Measurements from ENCODE around the gene ZNF574.

DNA sequence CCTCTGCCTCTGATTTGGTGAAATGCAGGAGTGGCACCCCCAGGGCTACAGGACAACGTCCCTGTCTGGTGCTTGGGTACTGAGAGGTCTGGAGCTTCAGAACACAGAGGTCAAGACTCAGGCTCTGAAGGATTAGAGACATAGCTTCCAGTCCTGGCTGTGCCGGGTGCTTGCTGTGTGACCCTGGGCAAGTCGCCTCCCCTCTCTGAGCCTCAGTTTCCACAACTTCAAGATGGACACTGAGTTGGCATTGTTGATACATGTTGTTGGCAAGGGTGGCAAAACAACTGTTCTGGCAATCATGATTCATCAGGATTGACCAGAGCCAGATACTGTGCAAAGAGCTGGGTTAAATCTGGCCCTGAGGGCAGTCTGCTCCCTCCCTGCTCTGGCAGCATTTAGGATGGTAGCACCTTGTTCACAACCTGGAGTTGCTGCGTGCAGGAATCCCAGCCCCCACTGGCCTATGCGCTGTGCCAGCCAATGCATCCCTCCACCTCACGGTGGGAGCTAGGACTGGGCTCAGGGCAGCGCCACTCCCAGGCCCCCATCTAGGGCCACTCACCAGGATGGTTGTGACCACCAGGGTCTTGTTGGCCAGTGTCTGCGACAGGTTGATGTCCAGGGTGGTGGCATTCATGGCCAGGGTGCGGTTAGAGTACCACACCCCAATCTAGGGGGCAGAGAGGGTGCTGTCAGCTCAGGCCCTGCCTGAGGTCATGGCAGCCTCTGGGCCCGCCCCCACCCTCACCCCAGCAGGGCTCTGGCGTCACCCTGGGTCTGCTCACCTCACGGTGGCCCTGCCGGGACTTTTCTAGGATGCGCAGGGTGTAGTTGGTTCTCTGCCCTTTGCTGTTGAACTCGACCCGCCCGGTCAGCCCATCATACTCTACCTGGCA lies 22.7 kb upstream of the ZNF574 start:
- TF ChIP-seq, protein P1, sequence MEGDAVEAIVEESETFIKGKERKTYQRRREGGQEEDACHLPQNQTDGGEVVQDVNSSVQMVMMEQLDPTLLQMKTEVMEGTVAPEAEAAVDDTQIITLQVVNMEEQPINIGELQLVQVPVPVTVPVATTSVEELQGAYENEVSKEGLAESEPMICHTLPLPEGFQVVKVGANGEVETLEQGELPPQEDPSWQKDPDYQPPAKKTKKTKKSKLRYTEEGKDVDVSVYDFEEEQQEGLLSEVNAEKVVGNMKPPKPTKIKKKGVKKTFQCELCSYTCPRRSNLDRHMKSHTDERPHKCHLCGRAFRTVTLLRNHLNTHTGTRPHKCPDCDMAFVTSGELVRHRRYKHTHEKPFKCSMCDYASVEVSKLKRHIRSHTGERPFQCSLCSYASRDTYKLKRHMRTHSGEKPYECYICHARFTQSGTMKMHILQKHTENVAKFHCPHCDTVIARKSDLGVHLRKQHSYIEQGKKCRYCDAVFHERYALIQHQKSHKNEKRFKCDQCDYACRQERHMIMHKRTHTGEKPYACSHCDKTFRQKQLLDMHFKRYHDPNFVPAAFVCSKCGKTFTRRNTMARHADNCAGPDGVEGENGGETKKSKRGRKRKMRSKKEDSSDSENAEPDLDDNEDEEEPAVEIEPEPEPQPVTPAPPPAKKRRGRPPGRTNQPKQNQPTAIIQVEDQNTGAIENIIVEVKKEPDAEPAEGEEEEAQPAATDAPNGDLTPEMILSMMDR (IDR thresholded peaks at IDR 0.05): no peak
- TF ChIP-seq POLR2A (IDR thresholded peaks at IDR 0.05) (no peak), EP300 (IDR thresholded peaks at IDR 0.05) (no peak)

Measured in ovary (tissue), 3 donors.